HEK293 (cell line): ENCODE data around the gene HSDL1.

Source experiments
- EGR2 ChIP-seq: fragments of 450-650 bp; formaldehyde crosslinking; IDR thresholded peaks from 2 replicates; pipeline ENCODE4 v1.5.1; 2016; ENCODE audit warnings: low read depth, missing biosample characterization, missing genetic modification characterization
- KLF1 ChIP-seq: fragments of 450-650 bp; formaldehyde crosslinking; IDR thresholded peaks from 2 replicates; pipeline ENCODE4 v1.5.1; 2016; ENCODE audit warnings: missing biosample characterization, missing genetic modification characterization
- SP2 ChIP-seq: fragments of 450-650 bp; formaldehyde crosslinking; IDR thresholded peaks from 2 replicates; pipeline ENCODE4 v1.5.1; 2016; ENCODE audit warnings: missing biosample characterization, missing genetic modification characterization
- SP3 ChIP-seq: fragments of 450-650 bp; formaldehyde crosslinking; IDR thresholded peaks from 2 replicates; pipeline ENCODE4 v1.5.1; 2016; ENCODE audit warnings: missing biosample characterization, missing genetic modification characterization
- YY2 ChIP-seq: fragments of 450-650 bp; formaldehyde crosslinking; IDR thresholded peaks from 2 replicates; pipeline ENCODE4 v1.5.1; 2016; ENCODE audit warnings: missing biosample characterization, missing genetic modification characterization
- ZBTB17 ChIP-seq: fragments of 450-650 bp; formaldehyde crosslinking; IDR thresholded peaks from 2 replicates; pipeline ENCODE4 v1.5.1; 2016; ENCODE audit warnings: missing biosample characterization, missing genetic modification characterization
- ZBTB20 ChIP-seq: fragments of 450-650 bp; formaldehyde crosslinking; IDR thresholded peaks from 2 replicates; pipeline ENCODE4 v1.5.1; 2016; ENCODE audit warnings: missing biosample characterization, missing genetic modification characterization
- ZBTB7A ChIP-seq: fragments of 450-650 bp; formaldehyde crosslinking; IDR thresholded peaks from 2 replicates; pipeline ENCODE4 v1.5.1; 2016; ENCODE audit warnings: low read depth, missing biosample characterization, missing genetic modification characterization
- ZEB2 ChIP-seq: fragments of 450-650 bp; formaldehyde crosslinking; IDR thresholded peaks from 2 replicates; pipeline ENCODE4 v1.5.1; 2016; ENCODE audit warnings: missing biosample characterization, missing genetic modification characterization
- ZFHX2 ChIP-seq: fragments of 450-650 bp; formaldehyde crosslinking; conservative IDR thresholded peaks from 2 replicates; pipeline ENCODE4 v1.5.1; 2016; ENCODE audit warnings: missing biosample characterization, missing genetic modification characterization
- ZIC2 ChIP-seq: fragments of 450-650 bp; formaldehyde crosslinking; IDR thresholded peaks from 2 replicates; pipeline ENCODE4 v1.5.1; 2016; ENCODE audit warnings: missing biosample characterization, missing genetic modification characterization
- ZNF324 ChIP-seq: fragments of 450-650 bp; formaldehyde crosslinking; IDR thresholded peaks from 2 replicates; pipeline ENCODE4 v1.5.1; 2016; ENCODE audit warnings: missing biosample characterization, missing genetic modification characterization
- ZNF416 ChIP-seq: fragments of 450-650 bp; formaldehyde crosslinking; IDR thresholded peaks from 2 replicates; pipeline ENCODE4 v1.5.1; 2016; ENCODE audit warnings: missing biosample characterization, missing genetic modification characterization
- ZNF623 ChIP-seq: fragments of 450-650 bp; formaldehyde crosslinking; IDR thresholded peaks from 2 replicates; pipeline ENCODE4 v1.5.1; 2016; ENCODE audit warnings: missing biosample characterization, missing genetic modification characterization
- ZNF629 ChIP-seq: fragments of 450-650 bp; formaldehyde crosslinking; IDR thresholded peaks from 2 replicates; pipeline ENCODE4 v1.5.1; 2017; ENCODE audit warnings: missing biosample characterization, missing genetic modification characterization
- ZNF660 ChIP-seq: fragments of 450-650 bp; IDR thresholded peaks from 2 replicates; pipeline ENCODE4 v1.5.1; 2018; ENCODE audit warnings: missing biosample characterization, mild to moderate bottlenecking, missing genetic modification characterization
- ZNF76 ChIP-seq: fragments of 450-650 bp; formaldehyde crosslinking; IDR thresholded peaks from 2 replicates; pipeline ENCODE4; 2016; ENCODE audit warnings: low read depth, missing biosample characterization, missing genetic modification characterization, borderline replicate concordance
- ZNF777 ChIP-seq: fragments of 450-650 bp; formaldehyde crosslinking; IDR thresholded peaks from 2 replicates; pipeline ENCODE4 v1.5.1; 2017; ENCODE audit warnings: missing biosample characterization, missing genetic modification characterization, borderline replicate concordance
- ZNF830 ChIP-seq: fragments of 450-650 bp; IDR thresholded peaks from 2 replicates; pipeline ENCODE4 v1.5.0; 2018; ENCODE audit warnings: missing biosample characterization, missing genetic modification characterization, low read depth, mild to moderate bottlenecking, moderate library complexity
- TF ChIP-seq, protein P1 (sequence below): fragments of 450-650 bp; formaldehyde crosslinking; IDR thresholded peaks from 2 replicates; pipeline ENCODE4 v1.5.1; 2016; ENCODE audit warnings: missing biosample characterization, missing genetic modification characterization
- TF ChIP-seq, protein P2 (sequence below): fragments of 450-650 bp; formaldehyde crosslinking; optimal IDR thresholded peaks from 2 replicates; pipeline ENCODE3; 2016; ENCODE audit warnings: missing biosample characterization, mild to moderate bottlenecking, missing genetic modification characterization
- TF ChIP-seq, protein P3 (sequence below): fragments of 450-650 bp; formaldehyde crosslinking; IDR thresholded peaks from 2 replicates; pipeline ENCODE4 v1.5.1; 2016; ENCODE audit warnings: missing biosample characterization, missing genetic modification characterization
- TF ChIP-seq, protein P4 (sequence below): fragments of 450-650 bp; formaldehyde crosslinking; IDR thresholded peaks from 2 replicates; pipeline ENCODE4 v1.5.1; 2016; ENCODE audit warnings: missing biosample characterization, missing genetic modification characterization
- TF ChIP-seq, protein P5 (sequence below): fragments of 450-650 bp; formaldehyde crosslinking; IDR thresholded peaks from 2 replicates; pipeline ENCODE4 v1.5.1; 2016; ENCODE audit warnings: missing biosample characterization, missing genetic modification characterization
- TF ChIP-seq, protein P6 (sequence below): fragments of 450-650 bp; formaldehyde crosslinking; IDR thresholded peaks from 2 replicates; pipeline ENCODE4; 2016; ENCODE audit warnings: missing biosample characterization, missing genetic modification characterization

HSDL1 gene

DNA sequence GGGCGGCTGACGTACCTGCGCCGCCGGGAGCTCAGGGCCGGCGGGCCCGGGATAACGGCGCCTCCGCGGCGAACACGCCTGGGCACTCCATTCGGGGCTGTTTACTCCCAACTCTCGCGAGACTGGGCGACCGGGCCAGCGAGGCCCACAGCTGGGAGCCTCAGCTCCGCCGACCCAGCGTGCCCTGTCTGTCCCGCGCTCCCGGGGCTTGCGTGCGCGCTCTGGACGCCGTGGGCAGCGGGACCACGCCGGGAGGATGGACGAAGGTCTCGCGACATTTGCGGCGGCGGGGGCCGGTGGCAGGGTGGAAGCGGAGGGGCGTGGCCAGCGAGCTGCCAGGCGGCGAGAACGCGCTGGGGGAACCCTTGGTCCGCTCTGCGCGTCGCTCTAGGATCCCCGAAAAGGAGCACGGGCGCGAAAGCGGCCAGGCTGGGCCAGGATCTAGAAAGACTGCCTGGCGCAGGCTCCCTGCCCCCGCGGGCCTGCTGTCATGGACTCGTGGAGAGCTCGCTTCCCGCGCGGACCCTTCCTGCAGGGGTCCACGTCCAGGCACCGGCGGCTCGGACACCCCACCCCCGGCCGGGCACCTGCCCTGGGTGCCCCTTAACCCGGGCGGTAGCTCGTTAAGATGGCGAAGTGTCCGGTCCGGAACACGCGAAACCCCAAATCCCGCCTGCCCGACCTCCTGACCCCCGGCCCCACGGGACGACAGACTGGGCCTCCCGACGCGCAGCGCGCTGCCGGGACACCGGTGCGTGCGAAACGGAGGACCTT is 28.1 kb downstream of the HSDL1 start, which contains the start of gene MBTPS1 (continued):
- TF ChIP-seq, protein P1, sequence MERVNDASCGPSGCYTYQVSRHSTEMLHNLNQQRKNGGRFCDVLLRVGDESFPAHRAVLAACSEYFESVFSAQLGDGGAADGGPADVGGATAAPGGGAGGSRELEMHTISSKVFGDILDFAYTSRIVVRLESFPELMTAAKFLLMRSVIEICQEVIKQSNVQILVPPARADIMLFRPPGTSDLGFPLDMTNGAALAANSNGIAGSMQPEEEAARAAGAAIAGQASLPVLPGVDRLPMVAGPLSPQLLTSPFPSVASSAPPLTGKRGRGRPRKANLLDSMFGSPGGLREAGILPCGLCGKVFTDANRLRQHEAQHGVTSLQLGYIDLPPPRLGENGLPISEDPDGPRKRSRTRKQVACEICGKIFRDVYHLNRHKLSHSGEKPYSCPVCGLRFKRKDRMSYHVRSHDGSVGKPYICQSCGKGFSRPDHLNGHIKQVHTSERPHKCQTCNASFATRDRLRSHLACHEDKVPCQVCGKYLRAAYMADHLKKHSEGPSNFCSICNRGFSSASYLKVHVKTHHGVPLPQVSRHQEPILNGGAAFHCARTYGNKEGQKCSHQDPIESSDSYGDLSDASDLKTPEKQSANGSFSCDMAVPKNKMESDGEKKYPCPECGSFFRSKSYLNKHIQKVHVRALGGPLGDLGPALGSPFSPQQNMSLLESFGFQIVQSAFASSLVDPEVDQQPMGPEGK (tag by site-specific recombination), result peak; percentile 78
- peak; percentile 31; the same call in 1 of the 2 replicates for TF ChIP-seq ZNF660 (tag by site-specific recombination)
- TF ChIP-seq ZIC2 (tag by site-specific recombination), result peak; percentile 63
- TF ChIP-seq ZNF629, result peak; percentile 30; the same call in 1 of the 2 replicates
- peak; percentile 60; the same call in 1 of the 2 replicates for TF ChIP-seq KLF1 (tag by site-specific recombination)
- peak; percentile 71; the same call in 1 of the 2 replicates for TF ChIP-seq ZNF76 (tag by site-specific recombination)
- no peak for TF ChIP-seq ZNF416 (tag by site-specific recombination)
- TF ChIP-seq, protein P2, sequence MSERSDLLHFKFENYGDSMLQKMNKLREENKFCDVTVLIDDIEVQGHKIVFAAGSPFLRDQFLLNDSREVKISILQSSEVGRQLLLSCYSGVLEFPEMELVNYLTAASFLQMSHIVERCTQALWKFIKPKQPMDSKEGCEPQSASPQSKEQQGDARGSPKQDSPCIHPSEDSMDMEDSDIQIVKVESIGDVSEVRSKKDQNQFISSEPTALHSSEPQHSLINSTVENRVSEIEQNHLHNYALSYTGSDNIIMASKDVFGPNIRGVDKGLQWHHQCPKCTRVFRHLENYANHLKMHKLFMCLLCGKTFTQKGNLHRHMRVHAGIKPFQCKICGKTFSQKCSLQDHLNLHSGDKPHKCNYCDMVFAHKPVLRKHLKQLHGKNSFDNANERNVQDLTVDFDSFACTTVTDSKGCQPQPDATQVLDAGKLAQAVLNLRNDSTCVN (tag by site-specific recombination), result peak; percentile 98
- TF ChIP-seq EGR2, result peak; percentile 55
- peak; percentile 40 for TF ChIP-seq SP2
- peak; percentile 80 for TF ChIP-seq ZNF777 (tag by site-specific recombination)
- TF ChIP-seq YY2 (tag by site-specific recombination), result peak; percentile 38
- TF ChIP-seq ZBTB7A (tag by site-specific recombination), result peak; percentile 85; the same call in 1 of the 2 replicates
- TF ChIP-seq, protein P3, sequence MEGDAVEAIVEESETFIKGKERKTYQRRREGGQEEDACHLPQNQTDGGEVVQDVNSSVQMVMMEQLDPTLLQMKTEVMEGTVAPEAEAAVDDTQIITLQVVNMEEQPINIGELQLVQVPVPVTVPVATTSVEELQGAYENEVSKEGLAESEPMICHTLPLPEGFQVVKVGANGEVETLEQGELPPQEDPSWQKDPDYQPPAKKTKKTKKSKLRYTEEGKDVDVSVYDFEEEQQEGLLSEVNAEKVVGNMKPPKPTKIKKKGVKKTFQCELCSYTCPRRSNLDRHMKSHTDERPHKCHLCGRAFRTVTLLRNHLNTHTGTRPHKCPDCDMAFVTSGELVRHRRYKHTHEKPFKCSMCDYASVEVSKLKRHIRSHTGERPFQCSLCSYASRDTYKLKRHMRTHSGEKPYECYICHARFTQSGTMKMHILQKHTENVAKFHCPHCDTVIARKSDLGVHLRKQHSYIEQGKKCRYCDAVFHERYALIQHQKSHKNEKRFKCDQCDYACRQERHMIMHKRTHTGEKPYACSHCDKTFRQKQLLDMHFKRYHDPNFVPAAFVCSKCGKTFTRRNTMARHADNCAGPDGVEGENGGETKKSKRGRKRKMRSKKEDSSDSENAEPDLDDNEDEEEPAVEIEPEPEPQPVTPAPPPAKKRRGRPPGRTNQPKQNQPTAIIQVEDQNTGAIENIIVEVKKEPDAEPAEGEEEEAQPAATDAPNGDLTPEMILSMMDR (tag by site-specific recombination), result peak; percentile 28; the same call in 1 of the 2 replicates
- TF ChIP-seq ZBTB20, result peak; percentile 68; the same call in 1 of the 2 replicates
- TF ChIP-seq, protein P4, sequence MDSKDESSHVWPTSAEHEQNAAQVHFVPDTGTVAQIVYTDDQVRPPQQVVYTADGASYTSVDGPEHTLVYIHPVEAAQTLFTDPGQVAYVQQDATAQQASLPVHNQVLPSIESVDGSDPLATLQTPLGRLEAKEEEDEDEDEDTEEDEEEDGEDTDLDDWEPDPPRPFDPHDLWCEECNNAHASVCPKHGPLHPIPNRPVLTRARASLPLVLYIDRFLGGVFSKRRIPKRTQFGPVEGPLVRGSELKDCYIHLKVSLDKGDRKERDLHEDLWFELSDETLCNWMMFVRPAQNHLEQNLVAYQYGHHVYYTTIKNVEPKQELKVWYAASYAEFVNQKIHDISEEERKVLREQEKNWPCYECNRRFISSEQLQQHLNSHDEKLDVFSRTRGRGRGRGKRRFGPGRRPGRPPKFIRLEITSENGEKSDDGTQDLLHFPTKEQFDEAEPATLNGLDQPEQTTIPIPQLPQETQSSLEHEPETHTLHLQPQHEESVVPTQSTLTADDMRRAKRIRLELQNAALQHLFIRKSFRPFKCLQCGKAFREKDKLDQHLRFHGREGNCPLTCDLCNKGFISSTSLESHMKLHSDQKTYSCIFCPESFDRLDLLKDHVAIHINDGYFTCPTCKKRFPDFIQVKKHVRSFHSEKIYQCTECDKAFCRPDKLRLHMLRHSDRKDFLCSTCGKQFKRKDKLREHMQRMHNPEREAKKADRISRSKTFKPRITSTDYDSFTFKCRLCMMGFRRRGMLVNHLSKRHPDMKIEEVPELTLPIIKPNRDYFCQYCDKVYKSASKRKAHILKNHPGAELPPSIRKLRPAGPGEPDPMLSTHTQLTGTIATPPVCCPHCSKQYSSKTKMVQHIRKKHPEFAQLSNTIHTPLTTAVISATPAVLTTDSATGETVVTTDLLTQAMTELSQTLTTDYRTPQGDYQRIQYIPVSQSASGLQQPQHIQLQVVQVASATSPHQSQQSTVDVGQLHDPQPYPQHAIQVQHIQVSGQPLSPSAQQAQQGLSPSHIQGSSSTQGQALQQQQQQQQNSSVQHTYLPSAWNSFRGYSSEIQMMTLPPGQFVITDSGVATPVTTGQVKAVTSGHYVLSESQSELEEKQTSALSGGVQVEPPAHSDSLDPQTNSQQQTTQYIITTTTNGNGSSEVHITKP (tag by site-specific recombination), result peak; percentile 93
- peak; percentile 65 for TF ChIP-seq SP3 (tag by site-specific recombination)
- TF ChIP-seq ZNF830 (tag by site-specific recombination), result no peak
- TF ChIP-seq ZNF324 (tag by site-specific recombination), result no peak
- TF ChIP-seq, protein P5, sequence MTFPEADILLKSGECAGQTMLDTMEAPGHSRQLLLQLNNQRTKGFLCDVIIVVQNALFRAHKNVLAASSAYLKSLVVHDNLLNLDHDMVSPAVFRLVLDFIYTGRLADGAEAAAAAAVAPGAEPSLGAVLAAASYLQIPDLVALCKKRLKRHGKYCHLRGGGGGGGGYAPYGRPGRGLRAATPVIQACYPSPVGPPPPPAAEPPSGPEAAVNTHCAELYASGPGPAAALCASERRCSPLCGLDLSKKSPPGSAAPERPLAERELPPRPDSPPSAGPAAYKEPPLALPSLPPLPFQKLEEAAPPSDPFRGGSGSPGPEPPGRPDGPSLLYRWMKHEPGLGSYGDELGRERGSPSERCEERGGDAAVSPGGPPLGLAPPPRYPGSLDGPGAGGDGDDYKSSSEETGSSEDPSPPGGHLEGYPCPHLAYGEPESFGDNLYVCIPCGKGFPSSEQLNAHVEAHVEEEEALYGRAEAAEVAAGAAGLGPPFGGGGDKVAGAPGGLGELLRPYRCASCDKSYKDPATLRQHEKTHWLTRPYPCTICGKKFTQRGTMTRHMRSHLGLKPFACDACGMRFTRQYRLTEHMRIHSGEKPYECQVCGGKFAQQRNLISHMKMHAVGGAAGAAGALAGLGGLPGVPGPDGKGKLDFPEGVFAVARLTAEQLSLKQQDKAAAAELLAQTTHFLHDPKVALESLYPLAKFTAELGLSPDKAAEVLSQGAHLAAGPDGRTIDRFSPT, result peak; percentile 89
- TF ChIP-seq, protein P6, sequence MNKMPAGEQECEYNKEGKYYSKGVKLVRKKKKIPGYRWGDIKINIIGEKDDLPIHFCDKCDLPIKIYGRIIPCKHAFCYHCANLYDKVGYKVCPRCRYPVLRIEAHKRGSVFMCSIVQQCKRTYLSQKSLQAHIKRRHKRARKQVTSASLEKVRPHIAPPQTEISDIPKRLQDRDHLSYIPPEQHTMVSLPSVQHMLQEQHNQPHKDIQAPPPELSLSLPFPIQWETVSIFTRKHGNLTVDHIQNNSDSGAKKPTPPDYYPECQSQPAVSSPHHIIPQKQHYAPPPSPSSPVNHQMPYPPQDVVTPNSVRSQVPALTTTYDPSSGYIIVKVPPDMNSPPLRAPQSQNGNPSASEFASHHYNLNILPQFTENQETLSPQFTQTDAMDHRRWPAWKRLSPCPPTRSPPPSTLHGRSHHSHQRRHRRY, result no peak
- TF ChIP-seq ZFHX2, result peak; percentile 77
- TF ChIP-seq ZEB2 (tag by site-specific recombination), result peak; percentile 68; the same call in 1 of the 2 replicates
- no peak for TF ChIP-seq ZNF623 (tag by site-specific recombination)
- peak; percentile 82 for TF ChIP-seq ZBTB17 (tag by site-specific recombination)
